Endothelial cell of umbilical vein (primary cell): ENCODE data around the gene ZNF30. TPM values are rescaled to one million over a fixed set of nuclear protein-coding genes. Genes with fewer than 3 reads are reported as not detected.

Experiments used
- BruUV-seq: library from RNA; stranded (reverse); fragments of 400-500 nt; replicated peaks from 2 replicates; lab custom pipeline; 2021; lab: Mats Ljungman, UMichigan
- CTCF ChIA-PET: fragments of 300-600, 350-600 bp; sonication (Branson Sonifier 250); formaldehyde crosslinking; loops from one replicate; lab custom pipeline; 2021; ENCODE audit warnings: antibody characterized with exemption, inconsistent platforms; lab: Charles Lee
- POLR2A ChIA-PET: fragments of 300-600, 350-600 bp; sonication (Branson Sonifier 250); formaldehyde crosslinking; loops from one replicate; lab custom pipeline; 2021; ENCODE audit warnings: antibody characterized with exemption, inconsistent platforms; lab: Charles Lee
- DNase-seq: peaks from one replicate; pipeline ENCODE4 v3.0.0-alpha.2; 2011; ENCODE audit warnings: low read depth, low spot score
- FAIRE-seq: peaks from 2 replicates; lab custom pipeline; 2011; peaks lifted over from hg19 to GRCh38; lab: Jason Lieb, UNC
- H2AFZ ChIP-seq: 2 replicates; pipeline ENCODE4 v1.6.0; 2012; ENCODE audit warnings: low read depth, low read length, control low read depth, inconsistent platforms
- H3K27ac ChIP-seq: 2 replicates; pipeline ENCODE4 v1.5.1; 2011; ENCODE audit warnings: low read depth, mild to moderate bottlenecking, control low read depth, low read length, moderate library complexity; ENCODE audit not compliant: insufficient read depth
- H3K27me3 ChIP-seq, 2 experiments: 2 replicates each; pipeline versions ENCODE4 v1.6.0 to v1.6.1; 2011; ENCODE audit warnings: low read length in 2 of 2, mixed read lengths in 1 of 2; ENCODE audit not compliant: control insufficient read depth in 2 of 2, insufficient read depth in 2 of 2
- H3K36me3 ChIP-seq, 2 experiments: 2 replicates in 1 of 2; 3 replicates in 1 of 2; pipeline ENCODE4 v1.5.1; 2011; ENCODE audit warnings: low read length in 2 of 2, mild to moderate bottlenecking in 1 of 2, moderate library complexity in 1 of 2; ENCODE audit not compliant: control insufficient read depth in 2 of 2, insufficient read depth in 2 of 2; ENCODE audit errors: extremely low read depth in 1 of 2
- H3K4me1 ChIP-seq: 3 replicates; pipeline ENCODE4 v1.5.1; 2011; ENCODE audit warnings: mild to moderate bottlenecking, low read length; ENCODE audit not compliant: control insufficient read depth, insufficient read depth; ENCODE audit errors: extremely low read depth
- H3K4me2 ChIP-seq: 2 replicates; pipeline ENCODE4 v1.6.1; 2011; ENCODE audit warnings: low read length, control low read depth, mixed read lengths; ENCODE audit not compliant: insufficient read depth
- H3K4me3 ChIP-seq, 3 experiments: fragments of 200-600 bp in 1 of 3; sonication (generic), shearing (Covaris generic) in 1 of 3; replicated peaks in 1 of 3; 2 replicates each; pipeline ENCODE4 v1.5.1; 2011 to 2016; ENCODE audit warnings: control low read depth in 3 of 3, low read length in 3 of 3, mild to moderate bottlenecking in 2 of 3, inconsistent platforms in 1 of 3, low read depth in 1 of 3, moderate library complexity in 1 of 3; ENCODE audit not compliant: insufficient read depth in 1 of 3
- H3K79me2 ChIP-seq: 2 replicates; pipeline ENCODE4 v1.6.0; 2012; ENCODE audit warnings: low read length, inconsistent platforms; ENCODE audit not compliant: control insufficient read depth, insufficient read depth
- H3K9ac ChIP-seq: replicated peaks from 2 replicates; pipeline ENCODE3; 2011; ENCODE audit warnings: low read length, control low read depth; ENCODE audit not compliant: insufficient read depth; ENCODE audit errors: extremely low read depth
- H3K9me1 ChIP-seq: replicated peaks from 3 replicates; pipeline ENCODE4 v1.6.0; 2011; ENCODE audit warnings: mild to moderate bottlenecking, low read length; ENCODE audit not compliant: control insufficient read depth, insufficient read depth; ENCODE audit errors: extremely low read depth
- H3K9me3 ChIP-seq: replicated peaks from 2 replicates; pipeline ENCODE4 v1.5.1; 2012; ENCODE audit warnings: low read length, inconsistent platforms; ENCODE audit not compliant: control insufficient read depth, insufficient read depth
- H4K20me1 ChIP-seq: replicated peaks from 2 replicates; pipeline ENCODE3; 2011; ENCODE audit warnings: mild to moderate bottlenecking, low read length; ENCODE audit not compliant: control insufficient read depth, insufficient read depth; ENCODE audit errors: extremely low read depth
- EZH2 ChIP-seq: IDR thresholded peaks from 2 replicates; pipeline ENCODE4 v1.6.1; 2012; ENCODE audit warnings: borderline replicate concordance, low read depth, mild to moderate bottlenecking, moderate library complexity, low read length, inconsistent platforms; ENCODE audit not compliant: severe bottlenecking
- FOS ChIP-seq: IDR thresholded peaks from 2 replicates; pipeline ENCODE4 v1.6.1; 2011; ENCODE audit warnings: mild to moderate bottlenecking, low read length, moderate library complexity, borderline replicate concordance; ENCODE audit not compliant: insufficient read depth
- GATA2 ChIP-seq: IDR thresholded peaks from 2 replicates; pipeline ENCODE4 v1.7.0; 2011; ENCODE audit warnings: low read depth, mild to moderate bottlenecking, moderate library complexity, mixed read lengths, low read length; ENCODE audit not compliant: insufficient read length, insufficient read depth
- JUN ChIP-seq: IDR thresholded peaks from 2 replicates; pipeline ENCODE4 v1.6.1; 2011; ENCODE audit warnings: borderline replicate concordance, low read depth; ENCODE audit not compliant: insufficient read length, insufficient read depth
- POLR2A ChIP-seq: IDR thresholded peaks from 2 replicates; pipeline ENCODE4 v1.6.1; 2012; ENCODE audit warnings: low read depth, mild to moderate bottlenecking, control low read depth, low read length
- POLR2AphosphoS5 ChIP-seq: IDR thresholded peaks from 2 replicates; pipeline ENCODE4 v1.6.1; 2012; ENCODE audit warnings: low read depth, mild to moderate bottlenecking, control low read depth, low read length, moderate library complexity; ENCODE audit not compliant: insufficient read depth
- dilution Hi-C: fragments of 300-500 bp; cut with MboI; formaldehyde crosslinking; loops from one replicate; pipeline ENCODE4 v1.15.0; 2019; ENCODE audit warnings: low sequenced_read_pairs; ENCODE audit not compliant: extremely low pct_ligation_motif_present
- intact Hi-C: fragments of 100-400 bp; cut with micrococcal nuclease; formaldehyde crosslinking; loops from one replicate; pipeline ENCODE4 v1.10.0; 2022
- polyA plus RNA-seq, 4 experiments: library from polyadenylated mRNA; depleted of rRNA in 3 of 4; stranded (reverse) in 3 of 4; unstranded in 1 of 4; fragments of >200 nt; gene quantifications; 2 replicates each; pipeline versions ENCODE4 v1.2.1 to v1.2.3, GENCODE V29; 2011 to 2012; ENCODE audit warnings: missing spikeins in 1 of 4
- total RNA-seq: library from RNA; stranded (reverse); gene quantifications from 2 replicates; pipeline ENCODE4 v1.2.3, GENCODE V29; 2021
- TF ChIP-seq, protein P1 (sequence below): IDR thresholded peaks from 2 replicates; pipeline ENCODE4 v1.6.1; 2011; ENCODE audit not compliant: insufficient read depth, insufficient read length
- TF ChIP-seq, protein P2 (sequence below), 2 donors: IDR thresholded peaks; 1 replicate in 1 of 2; 2 replicates in 1 of 2; pipeline ENCODE4 v1.5.1; 2011; ENCODE audit warnings: low read length in 2 of 2, mild to moderate bottlenecking in 2 of 2, moderate library complexity in 2 of 2, control low read depth in 1 of 2, inconsistent platforms in 1 of 2, low read depth in 1 of 2; ENCODE audit not compliant: insufficient read depth in 1 of 2; ENCODE audit errors: extremely low read depth in 1 of 2

The ZNF30 gene
- total and polyA plus RNA-seq, 2 donors (not counting 3 experiments of a cell fraction or from before 2014, with no cell fraction given): 1.3 to 4.7 TPM

DNA sequence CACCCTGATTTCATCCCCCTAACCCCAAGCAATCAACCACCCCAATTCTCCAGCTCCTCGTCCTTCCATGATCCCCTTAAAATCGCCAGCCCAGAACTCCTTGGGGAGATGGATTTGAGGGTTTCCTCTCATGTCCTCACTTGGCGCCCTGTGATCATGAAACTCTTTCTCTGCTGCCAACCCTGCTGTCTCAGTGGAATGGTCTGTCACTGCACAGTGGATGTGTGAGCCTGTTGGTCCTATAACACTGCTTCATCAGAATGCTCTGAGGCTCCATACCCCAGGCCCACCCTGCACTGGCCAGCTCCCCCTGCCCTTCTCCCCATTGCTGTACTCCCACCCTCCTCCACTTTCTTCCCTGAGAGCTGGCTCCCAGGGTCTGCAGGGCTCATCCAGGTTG lies 49.9 kb downstream of the ZNF30 start:
- FAIRE-seq (no peak), DNase-seq (no peak)
- Histone ChIP-seq H4K20me1 (no peaks in the 10 kb centered on the region), H2AFZ (no peak overlapping the region), H3K36me3 (no peaks in the 10 kb centered on the region), H3K9ac (no peak overlapping the region), H3K9me3 (no peaks in the 10 kb centered on the region), H3K4me2 (no peak overlapping the region), H3K27me3 (peaks cover 0 to 3% of the 10 kb centered on the region in 2 experiments), H3K4me1 (no peaks in the 10 kb centered on the region), H3K9me1 (no peaks in the 10 kb centered on the region), H3K27ac (no peak overlapping the region), H3K4me3 (no peak overlapping the region), H3K79me2 (no peaks in the 10 kb centered on the region)
- ChIA-PET POLR2A (no interaction called here), CTCF (interaction anchor here (6.3 kb wide), 1 partner anchor 34 kb away, joined by 129 read pairs; no protein-coding TSS in a partner anchor)
- intact Hi-C loops: no loop called here
- no peak for TF ChIP-seq JUN
- TF ChIP-seq, protein P1, sequence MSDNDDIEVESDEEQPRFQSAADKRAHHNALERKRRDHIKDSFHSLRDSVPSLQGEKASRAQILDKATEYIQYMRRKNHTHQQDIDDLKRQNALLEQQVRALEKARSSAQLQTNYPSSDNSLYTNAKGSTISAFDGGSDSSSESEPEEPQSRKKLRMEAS: no peak
- TF ChIP-seq EZH2: no peak
- TF ChIP-seq POLR2A: no peak
- TF ChIP-seq, protein P2, sequence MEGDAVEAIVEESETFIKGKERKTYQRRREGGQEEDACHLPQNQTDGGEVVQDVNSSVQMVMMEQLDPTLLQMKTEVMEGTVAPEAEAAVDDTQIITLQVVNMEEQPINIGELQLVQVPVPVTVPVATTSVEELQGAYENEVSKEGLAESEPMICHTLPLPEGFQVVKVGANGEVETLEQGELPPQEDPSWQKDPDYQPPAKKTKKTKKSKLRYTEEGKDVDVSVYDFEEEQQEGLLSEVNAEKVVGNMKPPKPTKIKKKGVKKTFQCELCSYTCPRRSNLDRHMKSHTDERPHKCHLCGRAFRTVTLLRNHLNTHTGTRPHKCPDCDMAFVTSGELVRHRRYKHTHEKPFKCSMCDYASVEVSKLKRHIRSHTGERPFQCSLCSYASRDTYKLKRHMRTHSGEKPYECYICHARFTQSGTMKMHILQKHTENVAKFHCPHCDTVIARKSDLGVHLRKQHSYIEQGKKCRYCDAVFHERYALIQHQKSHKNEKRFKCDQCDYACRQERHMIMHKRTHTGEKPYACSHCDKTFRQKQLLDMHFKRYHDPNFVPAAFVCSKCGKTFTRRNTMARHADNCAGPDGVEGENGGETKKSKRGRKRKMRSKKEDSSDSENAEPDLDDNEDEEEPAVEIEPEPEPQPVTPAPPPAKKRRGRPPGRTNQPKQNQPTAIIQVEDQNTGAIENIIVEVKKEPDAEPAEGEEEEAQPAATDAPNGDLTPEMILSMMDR (IDR thresholded peaks at IDR 0.05; ENCODE audit: extremely low read depth in 1 of 2, insufficient read depth in 1 of 2, low read depth in 1 of 2, low read length in 2 of 2): no peak
- no peak for TF ChIP-seq POLR2AphosphoS5
- no peak for TF ChIP-seq FOS
- TF ChIP-seq GATA2: no peak
- no TSS peak for BruUV-seq
- dilution Hi-C loops: no loop called here
